ENCODE data around the gene HDAC9. TPM values are rescaled to one million over a fixed set of nuclear protein-coding genes. Genes with fewer than 3 reads are reported as not detected.
"Not testable (repeated sequence)": the region's sequence is repeated elsewhere in the genome, so short reads cannot be mapped to it uniquely, and the experiment has no call there.

HDAC9 gene
- total RNA-seq, 2 donors from 2014 or later: 16.0 to 22.4 TPM

DNA sequence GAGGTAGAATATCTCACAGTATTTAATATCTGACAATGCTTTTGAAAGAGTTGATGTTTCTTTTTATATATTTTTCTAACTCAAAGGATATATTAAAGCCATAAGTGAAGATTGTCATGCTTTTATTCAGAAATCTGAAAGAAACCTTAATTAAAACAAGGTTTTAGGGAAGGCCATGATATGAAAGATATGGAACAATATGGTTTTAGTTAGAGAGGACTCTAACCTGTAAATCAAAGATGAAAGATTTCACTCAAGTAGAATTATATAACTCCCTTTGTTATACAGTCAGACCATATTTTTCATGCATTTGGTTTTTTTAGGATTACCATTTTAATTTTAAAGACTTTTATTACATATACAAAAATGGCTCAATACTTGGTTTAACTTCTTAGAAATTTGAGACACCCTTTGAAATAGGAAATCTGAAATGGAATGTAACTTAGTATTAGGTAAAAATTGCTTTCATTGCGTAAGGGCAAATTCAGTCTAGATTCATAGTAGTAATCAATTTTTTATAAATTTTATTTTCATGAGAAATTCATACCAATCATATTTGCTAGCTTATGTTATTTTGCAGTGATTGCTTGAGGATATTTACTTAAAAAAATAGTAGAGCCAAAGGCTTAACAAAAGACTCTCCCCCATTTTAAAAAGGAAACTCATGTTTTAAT, 502.1 kb downstream of the HDAC9 start:
- ATAC-seq: no peak
- intact Hi-C loops (cut with DNase I): no loop called here
- no peak for DNase-seq

DNA sequence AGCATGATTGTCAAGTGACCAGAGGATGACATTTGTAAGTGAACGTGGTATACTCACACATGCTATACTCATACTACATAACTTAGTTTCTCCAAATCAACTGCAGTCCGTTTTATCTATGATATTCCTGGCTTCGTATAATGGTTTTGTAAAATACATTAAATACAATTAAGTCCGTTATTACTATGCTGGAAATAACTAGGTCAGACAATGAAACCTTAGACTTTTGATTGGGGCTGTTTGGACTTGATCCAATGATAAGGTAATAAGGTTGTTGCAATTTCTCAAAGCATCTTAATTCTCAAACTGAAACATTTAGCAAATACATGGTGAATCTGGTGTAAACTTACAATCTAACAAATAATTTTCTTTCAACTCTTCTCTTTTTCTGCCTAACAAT, 504.9 kb downstream of the HDAC9 start:
- intact Hi-C loops (cut with DNase I): no loop called here

DNA sequence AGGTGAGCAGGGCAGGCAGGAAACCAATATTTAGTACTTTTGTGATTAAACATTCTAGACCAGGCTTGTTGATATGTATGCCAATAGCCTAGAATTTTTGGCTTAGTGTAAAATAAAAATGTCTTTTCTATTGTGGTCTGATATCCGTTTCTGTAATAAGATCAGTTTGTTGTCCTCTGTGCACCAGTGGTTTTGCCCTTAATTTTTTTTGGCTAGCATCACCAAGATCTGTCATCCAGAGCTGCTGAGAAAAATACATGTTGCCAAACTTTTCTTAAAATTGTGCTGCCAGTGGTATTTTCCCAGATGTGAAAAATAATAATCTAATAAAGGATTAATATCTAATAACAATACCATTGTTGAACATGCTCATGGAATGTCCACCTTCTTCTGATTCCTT, 506.3 kb downstream of the HDAC9 start:
- intact Hi-C loops (cut with DNase I): no loop called here
- ATAC-seq: no peak
- no peak for DNase-seq

More for the DNA sequence above, 504.9 kb downstream of the HDAC9 start:
- DNase-seq (no peak), ATAC-seq (no peak)

DNA sequence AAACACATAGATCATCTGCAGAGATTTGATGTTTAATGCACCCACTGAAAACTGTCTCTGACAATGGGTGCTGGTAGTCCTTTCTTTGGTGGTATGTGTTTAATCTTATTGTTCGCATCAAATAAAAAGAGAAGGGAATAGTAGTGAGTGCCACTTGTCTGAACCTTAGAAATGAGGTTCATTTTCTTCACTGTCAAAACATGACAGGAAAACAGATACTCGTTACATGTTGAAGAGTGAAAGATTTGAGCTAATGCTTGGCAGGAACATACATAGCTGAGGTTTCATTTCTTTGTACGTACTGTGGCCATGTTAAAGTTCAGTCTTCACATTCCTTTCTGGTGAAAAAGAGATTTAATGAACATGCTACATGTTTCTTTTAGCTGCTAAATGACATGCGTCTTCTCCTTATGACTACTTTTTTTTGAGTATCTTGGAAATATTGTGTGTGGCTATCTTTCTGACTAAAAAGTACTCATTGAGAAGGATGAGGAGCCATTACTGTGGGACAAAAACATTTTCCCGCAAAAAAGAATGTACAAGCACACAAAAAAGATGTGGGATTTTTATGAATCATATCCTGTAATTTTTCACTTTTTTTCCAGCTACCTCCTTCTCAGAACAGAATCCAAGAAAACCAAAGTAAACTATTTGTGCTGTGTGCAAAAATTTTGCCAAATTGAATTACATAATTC, 513.8 kb downstream of the HDAC9 start:
- intact Hi-C loops (cut with DNase I): no loop called here
- DNase-seq (no peak), ATAC-seq (no peak)

DNA sequence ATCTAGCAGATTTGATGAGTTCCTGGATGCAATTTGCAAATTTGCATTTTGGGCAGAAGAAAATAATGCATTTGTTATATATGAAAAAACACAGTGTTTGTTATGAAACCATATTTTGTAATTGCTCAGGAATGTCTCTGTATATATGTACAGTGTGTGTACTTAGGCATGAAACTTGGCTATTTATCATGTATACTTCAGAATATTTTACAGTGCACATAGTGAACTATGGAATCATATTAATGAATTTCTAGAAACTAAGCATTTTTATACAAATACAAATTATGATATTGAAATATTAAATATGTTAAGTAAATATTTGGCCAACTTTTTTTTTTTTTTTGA, 514.4 kb downstream of the HDAC9 start:
- intact Hi-C loops (cut with DNase I): no loop called here
- DNase-seq (no peak), ATAC-seq (no peak)

DNA sequence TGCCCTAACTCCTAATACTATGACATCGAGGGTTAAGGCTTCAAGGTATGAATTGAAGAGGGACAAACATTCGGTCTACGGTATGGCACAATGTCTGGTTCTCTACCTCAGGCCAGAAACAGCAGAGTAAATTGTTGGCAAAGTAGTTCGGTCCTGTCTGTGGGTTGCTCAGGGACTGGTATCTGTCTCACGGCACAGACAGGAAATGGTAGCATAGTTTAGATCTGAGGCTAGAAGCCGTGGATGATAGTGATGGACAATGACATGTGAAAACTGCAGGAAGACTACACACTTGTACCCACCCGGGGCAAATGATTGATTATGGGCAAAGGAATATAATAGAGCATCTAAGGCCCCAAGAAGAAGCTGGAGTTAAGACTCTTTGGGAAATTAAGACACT, 515.7 kb downstream of the HDAC9 start:
- intact Hi-C loops (cut with DNase I): no loop called here
- ATAC-seq: no peak
- no peak for DNase-seq

DNA sequence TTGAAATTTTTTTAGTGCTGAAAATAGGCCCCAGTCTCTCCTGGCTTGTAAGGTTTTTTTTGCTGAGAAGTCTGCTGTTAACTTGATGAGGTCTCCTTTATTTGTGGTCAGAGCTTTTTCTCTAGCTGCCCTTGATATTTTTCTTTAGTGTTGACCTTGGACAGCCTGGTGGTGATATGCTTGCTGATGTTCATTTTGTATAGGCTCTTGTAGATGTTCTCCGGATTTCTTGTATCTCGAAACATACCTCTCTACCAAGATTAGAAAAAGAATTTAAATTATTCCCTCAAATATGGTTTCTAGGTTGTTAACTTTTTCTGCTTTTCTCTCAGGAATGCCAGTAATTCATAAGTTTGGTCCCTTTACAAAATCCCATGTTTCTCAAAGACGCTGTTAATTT, 519.5 kb downstream of the HDAC9 start:
- intact Hi-C loops (cut with DNase I): no loop called here
- no peak for DNase-seq
- no peak for ATAC-seq

DNA sequence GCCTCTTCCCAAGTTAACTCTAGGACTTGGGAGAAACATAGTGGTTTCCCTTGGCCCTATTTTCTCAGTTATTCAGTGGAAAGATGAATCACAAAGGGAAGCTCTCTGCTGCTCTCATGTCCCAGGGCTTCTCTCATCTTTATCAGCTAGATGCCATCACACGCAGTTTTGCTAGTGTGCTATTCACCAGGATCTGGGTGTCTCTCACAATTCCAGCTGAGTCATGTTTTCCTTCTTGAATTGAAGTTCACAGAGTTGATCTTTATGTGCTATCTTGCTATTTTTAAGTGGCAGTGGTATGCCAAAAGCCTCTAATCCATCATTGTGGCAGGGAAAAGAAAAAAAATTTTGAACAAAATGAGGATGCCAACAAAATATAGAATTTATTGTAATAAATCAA, 520.6 kb downstream of the HDAC9 start:
- no peak for ATAC-seq

DNA sequence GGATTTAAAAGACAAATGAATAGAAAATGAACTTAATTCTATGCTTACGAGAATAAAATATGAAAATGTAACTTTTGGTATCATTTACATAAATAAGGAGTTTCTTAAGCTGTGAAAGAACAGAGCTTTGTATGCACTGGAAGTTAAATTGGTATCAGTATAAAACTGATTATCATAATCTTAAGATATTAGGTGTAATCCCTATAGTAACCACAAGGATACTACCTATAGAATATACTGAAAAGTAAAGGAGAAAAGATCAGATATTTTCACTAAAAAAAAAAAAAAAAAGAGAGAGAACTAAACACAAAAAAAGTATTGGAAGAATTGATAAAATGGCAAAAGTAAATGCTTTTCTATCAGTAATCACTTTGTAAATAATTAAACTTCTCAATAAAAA, 521.8 kb downstream of the HDAC9 start:
- intact Hi-C loops (cut with DNase I): no loop called here
- ATAC-seq: no peak
- no peak for DNase-seq

More for the DNA sequence above, 520.6 kb downstream of the HDAC9 start:
- no peak for DNase-seq
- intact Hi-C loops (cut with DNase I): no loop called here

DNA sequence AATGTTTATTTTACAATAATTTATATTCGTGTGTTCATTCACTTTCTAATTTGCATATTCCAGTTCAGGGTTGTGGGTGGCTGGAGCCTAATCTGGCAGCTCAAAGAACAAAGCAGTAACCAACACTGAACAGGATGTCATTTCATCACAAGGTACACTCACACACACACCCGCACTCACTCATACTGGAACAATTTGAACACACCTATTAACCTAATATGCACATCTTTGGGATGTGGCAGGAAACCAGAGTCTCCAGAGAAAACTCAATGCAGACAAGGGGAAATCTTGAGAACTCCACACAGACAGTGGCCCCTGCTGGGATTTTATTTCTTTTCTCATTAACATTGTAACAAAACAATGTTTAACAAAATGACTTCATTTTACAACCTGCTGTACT, 524.5 kb downstream of the HDAC9 start:
- intact Hi-C loops (cut with DNase I): no loop called here
- no peak for ATAC-seq
- no peak for DNase-seq

DNA sequence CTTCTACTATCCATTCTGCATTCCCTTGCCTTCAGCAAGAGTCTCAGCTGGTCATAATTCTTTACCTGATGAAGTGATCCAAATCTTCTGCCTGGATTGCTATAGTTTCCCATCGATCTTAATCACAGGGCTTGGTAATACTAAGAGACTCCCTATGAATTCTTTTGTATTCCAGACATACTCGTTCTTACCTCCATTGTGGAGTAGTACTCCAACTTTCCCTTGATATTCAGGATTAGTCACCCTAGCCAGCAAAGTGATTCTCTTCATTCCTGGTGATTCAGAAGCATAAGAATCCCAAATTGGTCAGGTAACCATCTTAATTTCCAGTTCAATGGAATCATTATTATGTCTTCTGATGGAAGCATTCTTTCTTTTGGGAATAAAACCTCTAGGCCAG, 525.2 kb downstream of the HDAC9 start:
- intact Hi-C loops (cut with DNase I): no loop called here
- ATAC-seq (no peak), DNase-seq (no peak)

DNA sequence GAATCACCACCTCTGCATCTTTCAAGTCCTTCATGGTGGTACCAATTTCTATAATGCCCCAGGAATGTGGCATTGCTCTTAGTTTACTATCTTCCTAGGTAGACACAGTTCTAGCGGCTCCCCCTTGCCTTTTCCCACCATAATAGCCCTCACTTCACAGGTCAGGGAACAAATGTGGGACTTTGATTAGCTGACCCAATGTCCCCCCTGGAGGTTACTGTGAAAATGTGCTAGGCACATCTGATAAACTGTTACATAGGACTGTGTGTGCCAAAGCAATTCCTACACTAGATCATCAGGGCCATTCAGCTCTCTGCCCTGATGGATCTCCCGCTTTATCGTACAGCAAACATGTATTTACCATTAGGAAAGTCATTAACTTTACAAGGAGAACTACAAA, 527.9 kb downstream of the HDAC9 start:
- DNase-seq (no peak), ATAC-seq (no peak)

DNA sequence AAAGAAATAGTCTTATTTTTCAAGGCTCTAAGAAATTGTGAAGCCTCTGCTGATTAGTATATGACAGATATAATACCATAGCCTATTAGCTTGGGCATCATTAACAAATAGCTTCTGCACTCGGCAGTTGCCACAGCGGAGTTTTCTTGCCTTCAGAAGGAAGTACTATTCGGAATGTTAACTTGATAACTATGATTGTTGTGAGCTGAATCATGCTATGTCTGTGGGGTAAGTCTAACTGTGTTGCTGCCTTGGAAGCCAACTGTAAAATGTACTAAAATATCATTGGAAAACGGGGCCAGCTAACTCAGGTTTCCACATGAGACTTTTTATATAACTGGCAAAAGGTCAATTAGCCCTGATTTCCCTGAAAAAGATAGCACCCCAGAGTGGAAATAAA, 528.7 kb downstream of the HDAC9 start:
- DNase-seq (no peak), ATAC-seq (peak in 1 of 2 donors; percentile 69)
- intact Hi-C loops (cut with DNase I): no loop called here

More for the DNA sequence above, 527.9 kb downstream of the HDAC9 start:
- intact Hi-C loops (cut with DNase I): no loop called here

DNA sequence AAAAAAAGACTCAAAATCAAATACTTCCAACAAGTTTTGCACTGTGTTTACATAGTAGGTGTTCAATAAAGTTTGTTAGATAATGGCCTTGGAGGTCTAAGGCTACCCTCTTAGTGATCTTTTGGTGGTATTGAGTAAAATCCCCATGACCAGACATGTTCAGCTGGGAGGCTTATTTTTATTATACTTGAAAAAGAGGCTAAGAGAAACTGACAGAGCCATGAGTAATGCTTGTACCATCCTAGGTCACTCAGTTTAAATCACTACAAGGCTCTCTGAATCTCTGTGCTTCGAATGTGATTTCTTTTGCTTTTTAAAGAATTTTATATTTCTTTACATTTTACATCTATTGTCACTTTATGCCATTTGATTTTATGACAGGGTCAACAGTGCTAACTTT, 531.3 kb downstream of the HDAC9 start:
- intact Hi-C loops (cut with DNase I): no loop called here
- ATAC-seq (no peak), DNase-seq (no peak)

DNA sequence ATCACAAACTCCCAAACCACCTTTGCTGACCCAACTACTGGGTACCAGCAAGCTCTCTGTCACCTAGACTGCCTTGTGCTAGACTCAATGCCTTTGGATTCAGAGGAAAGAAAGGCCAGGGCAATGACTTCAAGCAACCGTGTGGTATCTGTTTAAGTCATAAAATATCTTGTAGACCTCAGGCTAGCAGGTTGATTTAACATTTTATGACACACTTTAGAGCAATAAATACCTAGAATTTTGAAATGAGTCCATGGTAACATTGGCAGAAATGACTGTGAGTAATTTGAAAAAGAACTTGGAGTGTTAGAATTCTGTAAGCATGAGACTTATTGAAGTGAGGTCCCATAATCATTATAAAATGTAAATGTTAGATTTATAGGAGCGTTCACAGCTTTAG, 534.7 kb downstream of the HDAC9 start:
- ATAC-seq (no peak), DNase-seq (no peak)
- intact Hi-C loops (cut with DNase I): no loop called here

DNA sequence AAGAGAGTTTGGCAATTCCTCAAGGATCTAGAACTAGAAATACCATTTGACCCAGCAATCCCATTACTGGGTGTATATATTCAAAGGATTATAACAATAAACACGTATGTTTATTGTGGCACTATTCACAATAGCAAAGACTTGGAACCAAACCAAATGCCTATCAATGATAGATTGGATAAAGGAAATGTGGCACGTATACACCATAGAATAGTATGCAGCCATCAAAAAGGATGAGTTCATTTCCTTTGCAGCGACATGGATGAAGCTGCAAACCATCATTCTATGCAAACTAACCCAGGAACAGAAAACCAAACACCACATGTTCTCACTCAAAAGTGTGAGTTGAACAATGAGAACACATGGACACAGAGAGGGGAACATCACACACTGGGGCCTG, 537.4 kb downstream of the HDAC9 start:
- intact Hi-C loops (cut with DNase I); DNase-seq; ATAC-seq: not testable (repeated sequence)

DNA sequence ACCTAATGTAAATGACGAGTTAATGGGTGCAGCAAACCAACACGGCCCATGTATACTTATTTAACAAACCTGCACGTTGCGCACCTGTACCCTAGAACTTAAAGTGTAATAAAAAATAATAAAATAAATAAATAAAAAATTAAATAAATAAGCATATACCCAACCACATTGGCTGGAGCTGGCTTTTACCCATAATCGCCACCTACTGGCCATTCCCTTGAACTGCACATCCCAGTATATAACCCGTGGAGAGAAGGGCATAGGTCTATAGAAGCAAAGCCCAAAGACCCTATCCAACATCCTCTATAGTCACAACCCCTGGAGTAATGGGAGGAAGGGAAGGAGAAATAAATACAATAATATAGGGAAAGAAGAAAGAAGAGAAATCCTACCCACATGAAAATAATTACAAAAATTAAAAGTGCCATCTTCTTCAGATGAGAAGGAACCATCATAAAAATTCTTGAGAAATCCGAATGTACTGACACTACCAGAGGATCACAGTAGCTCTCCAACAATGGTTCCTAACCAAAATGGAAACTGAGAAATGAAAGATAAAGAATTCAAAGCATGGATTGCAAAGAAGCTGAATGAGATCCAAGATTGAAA, 556.3 kb downstream of the HDAC9 start:
- DNase-seq (no peak), ATAC-seq (no peak)
- intact Hi-C loops (cut with DNase I): loop anchor here in 1 of 2 donors (10.0 kb wide), 1 partner anchor 357 kb away; no protein-coding TSS in a partner anchor

Data from left cardiac atrium (tissue), 4 donors.